SKM-1 treated with dmso at 0.1 percent for 144 hours (cell line): ENCODE measurements around the gene UBN1.
"Not testable (repeated sequence)": the region's sequence is repeated elsewhere in the genome, so short reads cannot be mapped to it uniquely, and the experiment has no call there.

Experiments used
- DNase-seq: peaks from one replicate; lab custom pipeline; 2025; ENCODE audit not compliant: unreplicated experiment; lab: John Stamatoyannopoulos, UW

Gene UBN1

GRCh38 chr16:4925293-4925607 is 78.0 kb downstream of the UBN1 start:
- DNase-seq = no peak

DNA sequence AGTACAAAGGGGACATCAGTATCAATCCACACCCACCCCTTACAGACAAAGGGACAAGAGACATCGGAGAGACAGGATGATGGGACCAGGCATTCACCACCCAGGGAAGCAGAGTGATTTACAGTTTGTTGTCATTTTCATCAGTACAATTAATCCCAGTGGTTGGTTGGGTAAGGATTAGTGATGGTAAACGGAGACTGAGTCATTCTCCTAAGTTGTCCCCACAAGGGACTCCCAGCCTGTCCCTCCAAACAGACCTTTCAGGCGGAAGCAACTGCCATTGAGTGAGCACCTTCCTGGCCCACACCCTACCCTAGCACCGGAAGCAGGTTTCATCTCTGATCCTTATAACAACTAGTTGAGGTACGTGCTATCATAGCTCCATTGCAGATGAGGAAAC is 78.5 kb downstream of the UBN1 start:
- DNase-seq = no peak

DNA sequence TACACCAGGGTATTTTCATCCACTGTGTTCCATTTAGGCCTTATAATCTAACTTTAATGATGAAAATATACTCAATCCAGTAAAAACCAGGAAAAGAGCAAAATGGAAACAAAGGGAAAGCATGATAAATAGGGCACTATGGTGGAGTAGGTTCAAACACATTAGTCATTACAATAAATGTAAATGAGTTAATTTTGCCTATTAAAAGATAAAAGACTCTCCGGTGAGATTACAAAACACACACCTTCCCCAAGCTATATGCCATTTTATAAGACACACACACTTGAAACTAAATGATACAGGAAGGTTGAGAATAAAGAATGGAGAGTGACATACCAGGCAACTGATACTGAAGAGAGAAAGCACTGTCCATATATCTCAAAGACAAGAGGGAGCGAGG is 79.6 kb downstream of the UBN1 start:
- DNase-seq = no peak

- DNase-seq = no peak
These were observed 80.4 kb downstream of the UBN1 start for GRCh38 chr16:4927661-4928060.

GRCh38 chr16:4928227-4928626 is 80.9 kb downstream of the UBN1 start:
- no peak for DNase-seq

DNA sequence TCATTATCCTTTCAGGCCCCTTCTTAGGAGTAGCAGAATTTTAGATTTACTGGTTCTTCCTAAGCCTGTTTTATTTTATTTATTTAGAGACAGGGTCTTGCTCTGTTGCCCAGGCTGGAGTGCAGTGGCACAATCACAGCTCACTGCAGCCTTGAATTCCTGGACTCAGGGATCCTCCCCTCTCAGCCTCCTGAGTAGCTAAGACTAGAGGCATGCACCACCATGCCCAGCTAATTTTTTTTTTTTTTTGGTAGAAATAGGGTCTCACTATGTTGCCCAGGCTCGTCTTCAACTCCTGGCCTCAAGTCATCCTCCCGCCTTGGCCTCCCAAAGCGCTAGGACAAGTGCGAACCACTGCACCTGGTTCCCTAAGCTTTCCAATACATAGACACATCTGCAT is 82.3 kb downstream of the UBN1 start:
- DNase-seq = not testable (repeated sequence)

DNA sequence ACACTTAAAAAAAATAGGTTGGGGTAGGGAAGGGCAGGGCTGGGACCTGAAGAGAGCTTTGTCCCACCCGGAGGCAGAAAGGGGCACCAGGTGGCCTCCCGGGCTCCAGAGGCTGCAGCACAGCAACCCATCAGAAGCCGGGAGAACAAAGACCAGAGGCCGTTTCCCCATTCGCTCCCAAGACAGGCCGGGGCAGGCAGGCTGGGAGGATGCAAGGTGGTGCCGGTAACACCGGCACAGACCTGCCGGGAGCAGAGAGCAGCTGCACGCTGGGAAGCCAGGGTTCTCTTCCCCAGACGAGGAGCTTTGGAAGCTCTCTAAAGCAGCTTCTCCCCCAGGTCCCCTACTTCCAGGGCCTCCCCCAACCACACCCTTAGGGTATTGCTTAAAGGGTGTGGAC is 84.1 kb downstream of the UBN1 start:
- DNase-seq = no peak
